ENCODE measurements around the gene DOCK1. TPM values are rescaled to one million over a fixed set of nuclear protein-coding genes. Genes with fewer than 3 reads are reported as not detected.

The DOCK1 gene
- total RNA-seq, 1 experiment from 2014 or later, result 82.2 TPM

DNA sequence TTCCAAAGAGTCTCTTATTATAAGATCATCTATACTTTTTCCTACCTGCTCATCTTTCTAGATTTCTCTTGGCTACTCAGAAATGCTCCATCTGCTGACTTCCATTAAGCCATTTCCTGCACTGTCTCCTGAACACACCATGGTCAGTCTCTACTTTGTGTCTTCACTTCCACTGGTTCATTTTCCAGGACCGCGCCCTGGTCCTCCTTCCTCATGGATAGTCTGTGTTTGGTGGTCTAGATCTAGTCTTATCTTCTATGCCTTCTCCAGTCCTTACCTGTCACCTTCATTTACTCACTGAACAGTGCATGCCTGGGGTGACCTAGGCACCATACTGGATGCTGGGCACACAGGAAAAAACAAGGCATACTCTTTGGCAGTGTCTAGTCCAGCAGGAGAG, 279.4 kb downstream of the DOCK1 start:
- no peaks in the 10 kb centered on the region for H3K9me3 ChIP-seq
- DNase-seq, result no peak
- H3K4me1 ChIP-seq, result no peaks in the 10 kb centered on the region
- Mint-ChIP-seq H3K9me3 (ENCODE audit: unreplicated experiment) (no peaks in the 10 kb centered on the region), H3K4me3 (ENCODE audit: unreplicated experiment) (no peak overlapping the region), H3K27ac (ENCODE audit: unreplicated experiment) (no peak overlapping the region), H3K4me1 (ENCODE audit: low read depth, unreplicated experiment) (no peaks in the 10 kb centered on the region), H3K27me3 (ENCODE audit: insufficient read depth, unreplicated experiment) (no peaks in the 10 kb centered on the region), H3K36me3 (ENCODE audit: insufficient read depth, unreplicated experiment) (no peaks in the 10 kb centered on the region)
- intact Hi-C loops (cut with micrococcal nuclease; ENCODE audit: unreplicated experiment), result no loop called here
- no peaks in the 10 kb centered on the region for H3K27me3 ChIP-seq (replicated peaks; ENCODE audit: control insufficient read depth, insufficient read depth, low read length)
- H3K4me3 ChIP-seq (ENCODE audit: low read depth, low read length), result no peak overlapping the region
- POLR2A ChIA-PET, result no interaction called here
- CTCF ChIA-PET, result no interaction called here
- no TSS peak for BruUV-seq (replicated peaks)
- TF ChIP-seq, protein P1, sequence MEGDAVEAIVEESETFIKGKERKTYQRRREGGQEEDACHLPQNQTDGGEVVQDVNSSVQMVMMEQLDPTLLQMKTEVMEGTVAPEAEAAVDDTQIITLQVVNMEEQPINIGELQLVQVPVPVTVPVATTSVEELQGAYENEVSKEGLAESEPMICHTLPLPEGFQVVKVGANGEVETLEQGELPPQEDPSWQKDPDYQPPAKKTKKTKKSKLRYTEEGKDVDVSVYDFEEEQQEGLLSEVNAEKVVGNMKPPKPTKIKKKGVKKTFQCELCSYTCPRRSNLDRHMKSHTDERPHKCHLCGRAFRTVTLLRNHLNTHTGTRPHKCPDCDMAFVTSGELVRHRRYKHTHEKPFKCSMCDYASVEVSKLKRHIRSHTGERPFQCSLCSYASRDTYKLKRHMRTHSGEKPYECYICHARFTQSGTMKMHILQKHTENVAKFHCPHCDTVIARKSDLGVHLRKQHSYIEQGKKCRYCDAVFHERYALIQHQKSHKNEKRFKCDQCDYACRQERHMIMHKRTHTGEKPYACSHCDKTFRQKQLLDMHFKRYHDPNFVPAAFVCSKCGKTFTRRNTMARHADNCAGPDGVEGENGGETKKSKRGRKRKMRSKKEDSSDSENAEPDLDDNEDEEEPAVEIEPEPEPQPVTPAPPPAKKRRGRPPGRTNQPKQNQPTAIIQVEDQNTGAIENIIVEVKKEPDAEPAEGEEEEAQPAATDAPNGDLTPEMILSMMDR (IDR thresholded peaks at IDR 0.05; ENCODE audit: insufficient read depth in 1 of 2, low read depth in 1 of 2, low read length in 1 of 2, severe bottlenecking in 1 of 2, unreplicated experiment in 1 of 2), result no peak
- no peaks in the 10 kb centered on the region; the same call in 1 of the 2 replicates for H3K36me3 ChIP-seq (ENCODE audit: control insufficient read depth, insufficient read depth, low read length)

DNA sequence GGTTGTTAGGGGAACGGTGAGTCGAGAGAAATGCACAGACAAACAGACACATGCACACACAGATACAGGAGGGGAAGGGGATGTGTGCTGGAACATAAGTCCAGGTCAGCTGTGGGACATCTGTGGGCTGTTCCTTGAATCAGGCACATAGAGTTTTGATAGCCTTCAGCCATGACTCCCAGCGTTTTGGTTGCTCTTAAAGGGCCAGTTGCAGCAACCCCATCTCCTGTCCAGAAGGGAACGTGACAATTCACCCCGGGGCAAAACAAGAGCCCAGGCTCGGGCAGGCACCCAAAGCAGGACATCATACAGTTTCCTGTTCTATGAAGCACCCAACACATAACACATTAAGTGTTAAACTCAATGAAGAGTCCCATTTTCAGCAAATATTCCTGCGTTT, 281.6 kb downstream of the DOCK1 start:
- Mint-ChIP-seq H3K27me3 (ENCODE audit: insufficient read depth, unreplicated experiment) (no peaks in the 10 kb centered on the region), H3K4me3 (ENCODE audit: unreplicated experiment) (no peak overlapping the region), H3K9me3 (ENCODE audit: unreplicated experiment) (no peaks in the 10 kb centered on the region), H3K36me3 (ENCODE audit: insufficient read depth, unreplicated experiment) (peaks cover 7% of the 10 kb centered on the region), H3K4me1 (ENCODE audit: low read depth, unreplicated experiment) (no peaks in the 10 kb centered on the region), H3K27ac (ENCODE audit: unreplicated experiment) (no peak overlapping the region)
- H3K9me3 ChIP-seq, result no peaks in the 10 kb centered on the region
- ChIA-PET POLR2A (no interaction called here), CTCF (no interaction called here)
- no peaks in the 10 kb centered on the region for H3K4me1 ChIP-seq
- no TSS peak for BruUV-seq (replicated peaks)
- TF ChIP-seq, protein P1 (IDR thresholded peaks at IDR 0.05; ENCODE audit: insufficient read depth in 1 of 2, low read depth in 1 of 2, low read length in 1 of 2, severe bottlenecking in 1 of 2, unreplicated experiment in 1 of 2), result no peak
- no peak overlapping the region for H3K4me3 ChIP-seq (ENCODE audit: low read depth, low read length)
- intact Hi-C loops (cut with micrococcal nuclease; ENCODE audit: unreplicated experiment), result no loop called here
- no peak for DNase-seq
- H3K27me3 ChIP-seq (replicated peaks; ENCODE audit: control insufficient read depth, insufficient read depth, low read length), result no peaks in the 10 kb centered on the region
- H3K36me3 ChIP-seq (ENCODE audit: control insufficient read depth, insufficient read depth, low read length), result no peaks in the 10 kb centered on the region; the same call in 1 of the 2 replicates

DNA sequence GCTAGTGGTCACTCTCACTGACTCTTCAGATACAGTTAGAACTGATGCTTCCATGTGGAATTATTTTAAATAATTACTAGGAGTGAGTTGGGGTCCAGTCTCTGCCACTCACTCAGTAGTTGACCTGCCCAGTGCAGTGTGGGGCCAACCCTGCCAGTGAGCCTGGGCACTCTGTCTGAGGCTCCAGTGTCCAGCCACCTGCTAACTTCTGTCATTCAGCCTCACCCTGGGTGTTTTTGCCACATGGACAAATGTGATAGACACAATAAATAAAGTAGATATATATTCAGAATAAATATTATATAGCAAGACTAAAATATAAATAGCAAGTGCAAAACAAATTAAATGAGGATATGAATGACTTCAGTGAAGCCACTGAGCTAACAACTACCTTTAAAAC, 284.0 kb downstream of the DOCK1 start:
- intact Hi-C loops (cut with micrococcal nuclease; ENCODE audit: unreplicated experiment), result no loop called here
- H3K27ac Mint-ChIP-seq (ENCODE audit: unreplicated experiment), result no peak overlapping the region
- Histone ChIP-seq H3K9me3 (no peaks in the 10 kb centered on the region), H3K27me3 (replicated peaks; ENCODE audit: control insufficient read depth, insufficient read depth, low read length) (no peaks in the 10 kb centered on the region), H3K4me3 (ENCODE audit: low read depth, low read length) (no peak overlapping the region), H3K36me3 (ENCODE audit: control insufficient read depth, insufficient read depth, low read length) (no peaks in the 10 kb centered on the region; the same call in 1 of the 2 replicates), H3K4me1 (0 out of 2 replicates have a peak, but pooled peaks cover 3% of the 10 kb centered on the region)
- peaks cover 7% of the 10 kb centered on the region for H3K36me3 Mint-ChIP-seq (ENCODE audit: insufficient read depth, unreplicated experiment)
- H3K4me1 Mint-ChIP-seq (ENCODE audit: low read depth, unreplicated experiment), result no peaks in the 10 kb centered on the region
- no peak for DNase-seq
- H3K9me3 Mint-ChIP-seq (ENCODE audit: unreplicated experiment), result no peaks in the 10 kb centered on the region
- no peak overlapping the region for H3K4me3 Mint-ChIP-seq (ENCODE audit: unreplicated experiment)
- TF ChIP-seq, protein P1 (IDR thresholded peaks at IDR 0.05; ENCODE audit: insufficient read depth in 1 of 2, low read depth in 1 of 2, low read length in 1 of 2, severe bottlenecking in 1 of 2, unreplicated experiment in 1 of 2), result no peak
- CTCF ChIA-PET, result no interaction called here
- BruUV-seq (replicated peaks), result no TSS peak
- H3K27me3 Mint-ChIP-seq (ENCODE audit: insufficient read depth, unreplicated experiment), result no peaks in the 10 kb centered on the region
- POLR2A ChIA-PET, result no interaction called here
